SK-N-MC (cell line): ENCODE measurements around the gene SLC12A8.

Experiments
- EZH2 ChIP-seq: fragments of 200-600 bp; sonication (generic); IDR thresholded peaks from one replicate; pipeline ENCODE4 v1.6.1; 2017; ENCODE audit warnings: antibody characterized with exemption
- POLR2AphosphoS5 ChIP-seq: IDR thresholded peaks from 2 replicates; pipeline ENCODE4 v1.6.1; 2012; ENCODE audit warnings: mild to moderate bottlenecking, low read depth, low read length, borderline replicate concordance

DNA sequence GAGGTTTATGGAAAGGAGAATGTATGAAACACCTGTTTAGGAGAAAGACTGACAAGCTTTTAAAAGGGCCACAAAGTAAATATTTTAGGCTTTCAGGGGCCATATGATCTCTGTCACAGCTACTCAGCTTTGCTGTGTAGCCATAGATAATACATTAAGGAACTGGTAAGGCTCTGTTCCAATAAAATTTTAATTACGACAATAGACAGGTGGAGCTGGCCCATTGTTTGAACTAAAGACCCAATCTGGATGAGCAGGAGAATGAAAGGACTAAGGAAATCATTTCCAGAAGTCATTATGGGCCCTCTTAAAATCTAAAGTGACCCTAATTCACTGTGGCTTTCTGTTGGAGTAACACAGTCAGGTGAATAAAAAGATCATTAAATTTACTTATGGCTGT, 48.5 kb upstream of the SLC12A8 start:
- TF ChIP-seq EZH2 (no peak), POLR2AphosphoS5 (no peak)
